Measurements from ENCODE around the gene ANKS1B. TPM values are rescaled to one million over a fixed set of nuclear protein-coding genes. Genes with fewer than 3 reads are reported as not detected.

The ANKS1B gene
- total RNA-seq, 1 experiment from 2014 or later = 0.61 TPM

DNA sequence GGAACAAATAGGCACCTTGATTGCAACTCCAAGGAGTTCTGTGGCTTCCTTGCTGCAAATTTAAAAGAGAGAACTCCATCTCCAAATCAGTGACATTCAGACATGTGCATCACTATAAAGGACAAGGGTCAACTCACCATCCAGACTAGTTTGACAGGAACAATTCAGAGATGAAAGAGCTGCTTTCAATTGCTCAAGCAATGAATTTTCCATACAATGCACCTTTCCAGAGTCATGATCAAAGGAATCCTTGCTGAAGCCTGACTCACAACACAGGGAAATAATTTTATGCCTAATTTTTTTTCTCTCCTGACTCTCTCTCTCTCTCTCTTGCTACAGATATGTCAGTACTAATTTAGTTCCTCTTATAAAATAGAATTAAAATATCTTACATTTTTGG is 717.7 kb downstream of the ANKS1B start:
- H3K4me1 ChIP-seq = no peaks in the 10 kb centered on the region
- H3K4me3 ChIP-seq (ENCODE audit: low read depth, low read length) = no peak overlapping the region
- Mint-ChIP-seq H3K4me1 (ENCODE audit: low read depth, unreplicated experiment) (peaks cover 2% of the 10 kb centered on the region), H3K27me3 (ENCODE audit: insufficient read depth, unreplicated experiment) (peaks cover 6% of the 10 kb centered on the region), H3K9me3 (ENCODE audit: unreplicated experiment) (peaks cover 14% of the 10 kb centered on the region), H3K4me3 (ENCODE audit: unreplicated experiment) (no peak overlapping the region), H3K36me3 (ENCODE audit: insufficient read depth, unreplicated experiment) (no peaks in the 10 kb centered on the region), H3K27ac (ENCODE audit: unreplicated experiment) (no peak overlapping the region)
- ChIA-PET CTCF (no interaction called here), POLR2A (no interaction called here)
- BruUV-seq (replicated peaks) = no TSS peak
- TF ChIP-seq, protein P1, sequence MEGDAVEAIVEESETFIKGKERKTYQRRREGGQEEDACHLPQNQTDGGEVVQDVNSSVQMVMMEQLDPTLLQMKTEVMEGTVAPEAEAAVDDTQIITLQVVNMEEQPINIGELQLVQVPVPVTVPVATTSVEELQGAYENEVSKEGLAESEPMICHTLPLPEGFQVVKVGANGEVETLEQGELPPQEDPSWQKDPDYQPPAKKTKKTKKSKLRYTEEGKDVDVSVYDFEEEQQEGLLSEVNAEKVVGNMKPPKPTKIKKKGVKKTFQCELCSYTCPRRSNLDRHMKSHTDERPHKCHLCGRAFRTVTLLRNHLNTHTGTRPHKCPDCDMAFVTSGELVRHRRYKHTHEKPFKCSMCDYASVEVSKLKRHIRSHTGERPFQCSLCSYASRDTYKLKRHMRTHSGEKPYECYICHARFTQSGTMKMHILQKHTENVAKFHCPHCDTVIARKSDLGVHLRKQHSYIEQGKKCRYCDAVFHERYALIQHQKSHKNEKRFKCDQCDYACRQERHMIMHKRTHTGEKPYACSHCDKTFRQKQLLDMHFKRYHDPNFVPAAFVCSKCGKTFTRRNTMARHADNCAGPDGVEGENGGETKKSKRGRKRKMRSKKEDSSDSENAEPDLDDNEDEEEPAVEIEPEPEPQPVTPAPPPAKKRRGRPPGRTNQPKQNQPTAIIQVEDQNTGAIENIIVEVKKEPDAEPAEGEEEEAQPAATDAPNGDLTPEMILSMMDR (IDR thresholded peaks at IDR 0.05; ENCODE audit: insufficient read depth in 1 of 2, low read depth in 1 of 2, low read length in 1 of 2, severe bottlenecking in 1 of 2, unreplicated experiment in 1 of 2) = no peak
- no peak for DNase-seq
- H3K9me3 ChIP-seq = no peaks in the 10 kb centered on the region; the same call in 1 of the 2 replicates
- intact Hi-C loops (cut with micrococcal nuclease; ENCODE audit: unreplicated experiment) = no loop called here
- no peaks in the 10 kb centered on the region for H3K27me3 ChIP-seq (replicated peaks; ENCODE audit: control insufficient read depth, insufficient read depth, low read length)
- no peaks in the 10 kb centered on the region for H3K36me3 ChIP-seq (ENCODE audit: control insufficient read depth, insufficient read depth, low read length)

DNA sequence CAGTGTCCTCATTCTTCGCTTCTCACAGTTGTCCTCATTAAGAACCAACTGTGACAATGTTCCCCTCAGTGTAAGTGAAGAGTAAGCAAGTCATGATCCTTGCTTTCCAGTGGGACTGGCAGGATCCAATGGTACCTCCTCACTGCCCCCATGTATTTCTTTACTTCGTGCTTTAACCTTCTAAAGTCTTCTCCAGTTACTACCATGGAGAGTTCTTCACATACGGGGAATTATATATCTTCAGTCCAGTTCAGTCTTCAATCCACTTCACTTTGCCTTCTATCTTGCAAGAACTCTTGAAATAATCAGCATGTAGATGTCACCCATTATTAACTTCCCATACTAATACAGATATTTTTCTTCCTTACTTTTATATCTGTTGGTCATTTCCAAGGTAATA is 719.1 kb downstream of the ANKS1B start:
- Histone ChIP-seq H3K9me3 (no peaks in the 10 kb centered on the region; the same call in 1 of the 2 replicates), H3K4me1 (no peaks in the 10 kb centered on the region), H3K27me3 (replicated peaks; ENCODE audit: control insufficient read depth, insufficient read depth, low read length) (no peaks in the 10 kb centered on the region), H3K36me3 (ENCODE audit: control insufficient read depth, insufficient read depth, low read length) (no peaks in the 10 kb centered on the region), H3K4me3 (ENCODE audit: low read depth, low read length) (no peak overlapping the region)
- no peak for DNase-seq
- BruUV-seq (replicated peaks) = no TSS peak
- ChIA-PET POLR2A (no interaction called here), CTCF (no interaction called here)
- Mint-ChIP-seq H3K36me3 (ENCODE audit: insufficient read depth, unreplicated experiment) (no peaks in the 10 kb centered on the region), H3K4me3 (ENCODE audit: unreplicated experiment) (no peak overlapping the region), H3K27ac (ENCODE audit: unreplicated experiment) (no peak overlapping the region), H3K27me3 (ENCODE audit: insufficient read depth, unreplicated experiment) (peaks cover 7% of the 10 kb centered on the region), H3K9me3 (ENCODE audit: unreplicated experiment) (no peaks in the 10 kb centered on the region), H3K4me1 (ENCODE audit: low read depth, unreplicated experiment) (peaks cover 12% of the 10 kb centered on the region)
- TF ChIP-seq, protein P1 (IDR thresholded peaks at IDR 0.05; ENCODE audit: insufficient read depth in 1 of 2, low read depth in 1 of 2, low read length in 1 of 2, severe bottlenecking in 1 of 2, unreplicated experiment in 1 of 2) = no peak
- intact Hi-C loops (cut with micrococcal nuclease; ENCODE audit: unreplicated experiment) = no loop called here

DNA sequence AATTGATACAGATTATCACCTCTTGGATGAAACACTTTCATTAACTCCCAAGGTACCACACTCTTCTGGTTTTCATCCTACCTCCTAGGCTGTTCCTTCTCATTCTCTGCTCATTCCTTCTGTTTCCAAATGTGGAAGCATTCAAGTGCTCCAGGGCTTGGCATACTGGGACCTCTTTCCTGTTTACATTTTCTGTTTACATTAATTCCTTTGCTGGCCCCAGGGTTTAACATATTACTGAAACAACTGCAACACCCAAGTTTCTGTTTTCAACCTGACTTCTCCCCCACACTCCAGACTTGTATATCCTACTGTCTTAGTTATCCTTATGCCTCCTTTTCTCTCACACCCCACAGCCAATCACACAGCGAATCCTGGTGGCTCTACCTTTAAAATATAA is 723.5 kb downstream of the ANKS1B start:
- Histone ChIP-seq H3K9me3 (no peaks in the 10 kb centered on the region), H3K4me3 (ENCODE audit: low read depth, low read length) (no peak overlapping the region), H3K4me1 (no peaks in the 10 kb centered on the region), H3K27me3 (replicated peaks; ENCODE audit: control insufficient read depth, insufficient read depth, low read length) (no peaks in the 10 kb centered on the region), H3K36me3 (ENCODE audit: control insufficient read depth, insufficient read depth, low read length) (no peaks in the 10 kb centered on the region)
- ChIA-PET POLR2A (no interaction called here), CTCF (no interaction called here)
- no TSS peak for BruUV-seq (replicated peaks)
- Mint-ChIP-seq H3K27me3 (ENCODE audit: insufficient read depth, unreplicated experiment) (peaks cover 5% of the 10 kb centered on the region), H3K9me3 (ENCODE audit: unreplicated experiment) (no peaks in the 10 kb centered on the region), H3K36me3 (ENCODE audit: insufficient read depth, unreplicated experiment) (no peaks in the 10 kb centered on the region), H3K4me3 (ENCODE audit: unreplicated experiment) (no peak overlapping the region), H3K4me1 (ENCODE audit: low read depth, unreplicated experiment) (peaks cover 12% of the 10 kb centered on the region), H3K27ac (ENCODE audit: unreplicated experiment) (no peak overlapping the region)
- DNase-seq = no peak
- TF ChIP-seq, protein P1 (IDR thresholded peaks at IDR 0.05; ENCODE audit: insufficient read depth in 1 of 2, low read depth in 1 of 2, low read length in 1 of 2, severe bottlenecking in 1 of 2, unreplicated experiment in 1 of 2) = no peak
- intact Hi-C loops (cut with micrococcal nuclease; ENCODE audit: unreplicated experiment) = no loop called here

All from Caco-2 (cell line).